Pulmonary artery endothelial cell (primary cell): ENCODE measurements around the gene ABLIM2. TPM values are rescaled to one million over a fixed set of nuclear protein-coding genes. Genes with fewer than 3 reads are reported as not detected.

ENCODE experiments used
- DNase-seq: peaks from one replicate; pipeline ENCODE4 v3.0.0-alpha.2; 2011; ENCODE audit warnings: low read depth, low spot score
- total RNA-seq: library from RNA; depleted of rRNA; stranded (reverse); fragments of >200 nt; gene quantifications from 2 replicates; pipeline ENCODE4 v1.2.3, GENCODE V29; 2014

The ABLIM2 gene
- total RNA-seq, 1 donor from 2014 or later, result 1.1 TPM

- no peak for DNase-seq
These were observed 174.2 kb downstream of the ABLIM2 start for GRCh38 chr4:7984286-7984925.

GRCh38 chr4:7983296-7983695, 175.3 kb downstream of the ABLIM2 start:
- no peak for DNase-seq

GRCh38 chr4:7981738-7982394, 176.7 kb downstream of the ABLIM2 start:
- no peak for DNase-seq

GRCh38 chr4:7980036-7980435, 178.6 kb downstream of the ABLIM2 start:
- no peak for DNase-seq

- DNase-seq, result no peak
These were observed 179.0 kb downstream of the ABLIM2 start for GRCh38 chr4:7979652-7979968.

- DNase-seq, result no peak
These were observed 179.5 kb downstream of the ABLIM2 start for GRCh38 chr4:7978907-7979651.

GRCh38 chr4:7978489-7978888, 180.1 kb downstream of the ABLIM2 start:
- DNase-seq, result no peak

GRCh38 chr4:7976634-7977033, 182.0 kb downstream of the ABLIM2 start:
- DNase-seq, result no peak

- no peak for DNase-seq
These were observed 182.6 kb downstream of the ABLIM2 start for GRCh38 chr4:7976025-7976424.

- no peak for DNase-seq
These were observed 184.2 kb downstream of the ABLIM2 start for GRCh38 chr4:7974425-7974824.

- no peak for DNase-seq
These were observed 185.1 kb downstream of the ABLIM2 start for GRCh38 chr4:7973545-7973981.

- DNase-seq, result no peak
These were observed 186.6 kb downstream of the ABLIM2 start for GRCh38 chr4:7971881-7972500.

- DNase-seq, result no peak
These were observed 187.4 kb downstream of the ABLIM2 start for GRCh38 chr4:7971159-7971631.

GRCh38 chr4:7970361-7970946, 188.2 kb downstream of the ABLIM2 start:
- DNase-seq, result no peak

- DNase-seq, result peak; percentile 70
These were observed 190.2 kb downstream of the ABLIM2 start for GRCh38 chr4:7968262-7968896.

GRCh38 chr4:7967501-7968261, 190.9 kb downstream of the ABLIM2 start:
- DNase-seq, result no peak

- DNase-seq, result no peak
These were observed 191.6 kb downstream of the ABLIM2 start for GRCh38 chr4:7967063-7967440.

GRCh38 chr4:7966281-7967062, 192.1 kb downstream of the ABLIM2 start:
- no peak for DNase-seq

GRCh38 chr4:7964890-7965662, 193.5 kb downstream of the ABLIM2 start:
- DNase-seq, result no peak
